NCI-H2227 (cell line): ENCODE data around the gene ZBTB38.
A peak's percentile ranks its signal among the peaks of the same experiment; 100 is the strongest.

Experiments
- DNase-seq: peaks from one replicate; lab custom pipeline; 2025; ENCODE audit not compliant: unreplicated experiment; lab: John Stamatoyannopoulos, UW

ZBTB38 gene

DNA sequence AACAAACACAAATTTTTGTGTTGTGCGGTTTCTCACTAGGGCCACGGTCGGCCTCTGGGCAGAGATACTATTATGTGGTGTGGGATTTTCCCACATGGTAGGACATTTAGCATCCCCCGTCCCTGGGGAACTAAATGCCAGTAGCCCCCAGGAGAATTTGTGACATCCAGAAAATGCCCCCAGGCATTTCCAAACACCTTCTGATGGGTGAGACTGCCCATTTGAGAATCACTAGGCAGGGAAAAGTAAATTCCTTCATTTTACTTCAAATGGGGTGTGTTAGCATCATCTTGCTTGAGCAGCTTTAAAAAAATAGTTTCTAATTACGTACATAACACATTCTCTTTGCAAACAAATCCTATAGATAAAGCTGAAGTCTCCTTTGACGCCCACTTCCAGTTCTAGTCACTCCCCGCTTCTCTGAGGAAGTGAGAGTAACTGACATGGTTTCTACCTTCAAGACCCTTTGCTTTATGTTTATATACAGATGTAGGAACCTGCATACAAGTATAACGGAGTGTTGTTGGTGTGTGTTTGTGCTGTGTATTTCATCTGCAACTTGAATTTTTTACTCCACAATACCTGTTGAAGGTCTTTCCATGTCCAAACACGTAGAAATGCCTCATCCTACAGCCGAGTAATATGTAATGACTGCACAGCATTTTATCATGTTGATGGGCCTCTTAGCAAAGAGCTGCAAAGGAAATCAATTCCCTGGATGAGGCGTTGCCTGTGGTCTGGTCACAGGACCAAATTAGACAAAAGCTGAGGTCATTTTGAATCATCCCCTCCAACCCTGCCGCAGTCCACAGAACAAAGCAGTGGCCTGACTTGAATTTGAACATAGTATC, 31.4 kb upstream of the ZBTB38 start:
- DNase-seq: peak; percentile 62

DNA sequence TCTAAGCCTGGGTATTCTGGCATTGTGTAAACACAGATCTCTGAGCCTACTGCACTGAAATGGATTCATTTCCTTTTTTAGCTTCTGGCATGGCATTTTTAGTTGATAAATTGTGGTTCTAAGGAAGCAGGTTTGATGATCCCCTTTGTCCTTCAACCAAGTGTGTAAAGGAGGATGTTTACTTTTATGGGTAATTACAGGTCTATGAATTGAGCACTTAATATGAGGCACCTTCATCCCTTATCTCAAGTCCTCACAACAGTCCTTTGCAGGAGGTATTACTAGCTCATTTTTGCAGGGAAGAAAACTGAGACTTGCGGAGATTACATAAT, 30.8 kb upstream of the ZBTB38 start:
- DNase-seq: no peak

DNA sequence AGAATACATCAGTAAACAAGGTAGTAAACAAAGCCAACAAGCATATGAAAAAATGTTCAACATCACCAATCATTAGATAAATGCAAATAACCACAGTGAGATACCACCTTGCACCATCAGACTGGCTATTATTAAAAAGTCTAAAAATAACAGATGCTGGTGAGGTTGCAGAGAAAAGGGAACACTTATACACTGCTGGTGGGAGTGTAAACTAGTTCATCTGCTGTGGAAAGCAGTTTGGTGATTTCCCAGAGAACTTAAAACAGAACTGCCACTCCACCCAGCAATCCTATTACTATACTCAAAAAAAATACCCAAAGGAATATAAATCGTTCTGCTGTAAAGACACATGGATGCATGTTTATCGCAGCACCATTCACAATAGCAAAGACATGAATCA, 30.3 kb upstream of the ZBTB38 start:
- DNase-seq: no peak

DNA sequence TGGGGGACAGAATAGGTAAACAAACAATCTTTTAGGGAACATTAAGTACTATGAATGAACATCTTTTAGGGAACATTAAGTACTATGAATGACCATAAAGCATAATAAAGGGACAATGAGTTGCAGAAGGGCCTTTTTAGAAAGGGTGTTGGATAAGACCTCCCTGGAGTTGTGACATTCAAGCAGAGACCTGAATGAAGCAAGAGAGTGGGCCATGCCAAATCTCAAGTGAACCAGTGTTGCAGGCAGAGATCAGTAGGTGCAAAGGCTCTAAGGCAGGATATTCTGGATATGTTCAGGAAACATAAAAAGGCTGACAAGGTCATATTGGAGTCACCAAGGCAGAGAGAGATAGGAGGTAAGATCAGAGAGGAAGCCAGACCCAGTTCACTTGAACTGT, 29.4 kb upstream of the ZBTB38 start:
- DNase-seq: no peak

DNA sequence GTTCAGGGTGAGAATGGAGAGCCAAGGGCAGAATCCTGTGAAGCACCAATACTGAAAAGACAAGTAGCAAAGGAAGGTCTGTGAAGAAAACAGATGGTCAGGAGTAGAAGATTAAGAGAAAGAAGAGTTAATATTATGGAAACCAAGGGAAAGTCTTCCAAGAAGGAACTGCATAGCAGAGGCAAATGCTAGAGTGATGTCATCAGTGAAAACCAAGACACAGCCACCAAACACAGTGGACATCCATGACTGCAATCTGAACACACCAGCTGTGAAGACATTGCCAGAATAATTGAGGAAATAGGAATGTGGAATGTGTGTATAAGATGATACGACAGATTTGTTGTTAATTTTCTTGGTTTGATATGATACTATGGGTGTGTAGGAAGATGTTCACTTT, 26.8 kb upstream of the ZBTB38 start:
- DNase-seq: no peak

DNA sequence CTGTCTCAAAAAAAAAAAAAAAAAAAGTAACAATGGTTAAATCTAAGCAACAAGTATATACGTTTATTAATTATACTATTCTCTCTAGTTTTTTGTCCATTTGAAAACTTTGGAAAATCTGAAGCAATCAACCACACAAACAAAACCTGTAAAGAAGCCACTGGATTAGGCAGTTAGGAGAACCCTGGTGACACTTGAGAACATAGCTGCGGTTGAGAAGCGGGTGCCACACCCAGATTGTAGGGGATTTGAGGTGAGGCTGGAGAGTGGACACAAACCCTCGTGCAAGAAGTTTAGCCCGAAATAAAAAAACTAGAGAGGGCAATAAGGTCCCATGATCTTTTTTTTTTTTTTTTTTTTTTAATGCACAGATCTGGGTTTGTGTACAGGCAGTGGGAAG, 25.9 kb upstream of the ZBTB38 start:
- no peak for DNase-seq

DNA sequence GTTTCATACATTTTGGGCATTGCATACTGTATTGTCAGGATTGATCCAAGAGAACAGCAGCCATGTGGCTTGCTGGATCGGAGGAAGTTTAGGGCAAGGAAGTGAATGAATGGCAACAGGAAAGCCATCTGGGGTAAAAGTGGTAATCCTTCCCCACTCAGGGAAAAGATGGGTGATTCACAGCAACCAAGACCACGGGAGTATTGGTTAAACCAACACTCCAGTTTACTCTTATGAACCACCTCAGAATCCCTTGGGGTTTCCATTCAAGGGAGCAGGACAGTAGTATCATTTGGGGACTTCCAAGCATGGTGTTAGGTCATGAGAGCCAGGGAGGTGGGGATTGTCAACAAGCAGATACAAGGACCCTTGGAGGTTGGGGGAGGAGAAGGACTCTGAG, 25.2 kb upstream of the ZBTB38 start:
- no peak for DNase-seq

DNA sequence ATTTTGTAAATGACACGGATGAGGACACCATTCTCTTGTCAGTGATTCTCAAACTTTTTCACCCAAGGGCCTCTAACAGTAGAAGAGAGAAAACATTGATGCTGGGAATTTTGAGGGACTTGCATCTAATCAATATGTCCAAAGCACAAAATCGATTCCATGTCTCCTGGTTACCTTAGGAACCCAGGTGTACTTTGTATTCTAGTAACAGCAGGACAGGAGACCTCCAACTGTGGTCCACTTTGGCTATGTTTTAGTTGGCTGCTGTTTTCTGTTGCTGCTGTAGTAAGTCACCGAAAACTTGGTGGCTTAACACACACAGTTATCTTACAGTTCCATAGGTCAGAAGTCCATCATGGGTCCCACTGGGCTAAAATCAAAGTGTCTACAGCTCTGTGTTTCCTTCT, 24.4 kb upstream of the ZBTB38 start:
- no peak for DNase-seq

DNA sequence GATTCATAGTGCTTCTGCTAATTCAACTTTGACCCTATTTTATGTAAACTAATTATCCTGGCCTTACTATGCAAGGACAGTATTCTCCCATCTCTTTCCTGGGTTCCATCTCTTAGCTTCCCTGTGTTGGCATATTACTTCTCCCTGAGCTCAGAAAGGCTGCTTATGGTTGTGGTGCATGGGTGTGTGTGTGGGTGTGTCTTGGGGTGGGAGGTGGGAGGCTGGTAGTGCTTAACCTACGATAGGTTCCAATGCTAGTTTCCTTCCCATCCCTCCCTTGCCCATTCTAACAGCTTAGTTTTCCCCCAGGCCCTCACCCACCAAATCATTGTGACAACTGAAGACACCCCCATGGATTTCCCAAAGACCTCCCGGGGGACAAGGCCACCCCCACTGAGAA, 22.8 kb upstream of the ZBTB38 start:
- no peak for DNase-seq

DNA sequence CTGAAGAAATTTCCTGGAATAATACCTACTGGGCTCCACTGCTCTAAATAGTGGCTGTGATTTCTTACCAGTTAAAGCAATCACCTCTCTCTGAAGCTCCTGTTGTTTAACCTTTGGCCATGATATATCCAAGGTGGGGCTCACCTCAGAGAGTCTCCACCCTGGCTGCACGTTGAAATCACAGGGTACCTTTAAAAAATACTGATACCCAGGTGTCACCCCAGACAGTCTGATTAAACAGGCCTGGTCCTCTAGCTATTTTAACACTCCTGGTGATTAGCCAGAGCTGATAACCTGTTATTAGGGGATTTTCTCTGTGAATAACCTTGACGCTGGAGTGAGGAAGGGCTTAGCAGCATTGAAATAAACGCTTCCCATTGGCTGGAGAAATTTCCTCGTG, 22.3 kb upstream of the ZBTB38 start:
- DNase-seq: peak; percentile 73

DNA sequence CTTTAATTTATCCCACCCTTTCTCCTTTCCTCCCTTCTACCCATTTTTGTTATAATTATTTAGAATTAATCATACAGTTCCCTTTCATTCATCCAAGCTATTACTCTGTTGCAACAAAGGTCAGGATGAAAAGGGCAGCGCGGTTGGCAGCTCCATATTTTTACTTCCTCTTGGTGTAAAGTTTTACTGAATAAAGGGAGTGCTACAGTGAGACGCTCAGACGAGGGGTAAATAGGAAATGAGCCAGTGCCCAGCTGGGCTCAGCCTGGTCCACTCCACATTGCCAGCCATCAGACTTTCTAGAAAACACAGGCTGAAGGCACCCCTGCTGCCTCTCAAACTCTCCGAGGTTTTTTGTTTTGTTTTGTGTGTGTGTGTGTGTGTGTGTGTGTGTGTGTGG, 21.9 kb upstream of the ZBTB38 start:
- DNase-seq: peak; percentile 73

DNA sequence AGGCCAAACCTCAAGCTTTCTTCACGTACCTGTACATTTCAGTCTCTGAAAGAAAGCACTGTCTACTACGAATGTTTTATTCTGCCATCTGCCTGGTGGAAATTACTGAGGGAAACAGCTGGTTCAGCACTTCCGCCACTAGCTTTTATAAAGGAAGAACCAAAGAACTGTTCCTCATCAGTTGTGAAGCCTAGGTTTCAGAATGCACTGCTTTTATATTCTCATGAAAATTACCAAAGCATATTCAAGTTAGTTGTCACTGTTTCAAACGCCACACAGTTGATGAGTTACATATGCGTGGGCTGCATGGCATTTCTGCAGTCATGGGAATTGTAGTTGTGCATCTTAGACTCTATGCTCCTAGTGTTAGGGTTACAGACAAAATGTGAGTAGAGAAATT, 21.5 kb upstream of the ZBTB38 start:
- no peak for DNase-seq

DNA sequence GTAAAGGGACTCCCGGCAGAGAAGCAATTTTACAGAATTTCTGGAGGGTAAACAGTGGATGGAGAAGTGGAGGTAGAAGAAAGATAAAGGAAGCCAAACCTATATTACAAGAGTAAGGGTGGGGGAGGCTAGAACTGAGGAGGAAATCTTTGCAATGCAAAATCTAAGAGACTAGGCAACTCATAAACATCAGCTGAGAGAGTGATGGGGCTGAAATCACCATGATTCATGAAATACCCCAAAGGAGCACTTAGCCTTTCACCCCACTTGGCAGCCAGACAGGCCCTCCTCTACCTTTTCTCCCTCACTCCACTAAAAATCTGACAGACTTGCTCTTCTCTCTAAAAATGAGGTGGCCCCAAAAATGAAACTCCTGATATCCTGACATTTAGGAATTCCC, 19.5 kb upstream of the ZBTB38 start:
- peak; percentile 6 for DNase-seq

DNA sequence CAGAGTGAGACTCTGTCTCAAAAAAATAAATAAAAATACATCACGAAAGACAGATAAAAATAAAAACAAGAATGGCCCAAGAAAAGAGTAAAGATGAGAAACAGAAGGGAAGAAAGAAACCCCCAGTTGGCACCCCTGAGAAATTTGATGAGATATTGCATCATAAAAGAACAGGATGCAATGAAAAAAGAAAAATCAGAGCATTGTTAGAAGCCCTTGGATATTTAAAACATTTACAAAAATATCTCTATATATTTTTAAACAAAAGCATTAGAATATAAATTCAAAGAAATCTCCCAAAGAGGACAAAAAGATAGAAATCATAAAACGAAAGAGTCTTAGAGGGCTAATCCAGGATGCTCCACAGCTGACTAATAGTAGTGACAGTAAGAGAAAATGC, 18.6 kb upstream of the ZBTB38 start:
- DNase-seq: no peak

DNA sequence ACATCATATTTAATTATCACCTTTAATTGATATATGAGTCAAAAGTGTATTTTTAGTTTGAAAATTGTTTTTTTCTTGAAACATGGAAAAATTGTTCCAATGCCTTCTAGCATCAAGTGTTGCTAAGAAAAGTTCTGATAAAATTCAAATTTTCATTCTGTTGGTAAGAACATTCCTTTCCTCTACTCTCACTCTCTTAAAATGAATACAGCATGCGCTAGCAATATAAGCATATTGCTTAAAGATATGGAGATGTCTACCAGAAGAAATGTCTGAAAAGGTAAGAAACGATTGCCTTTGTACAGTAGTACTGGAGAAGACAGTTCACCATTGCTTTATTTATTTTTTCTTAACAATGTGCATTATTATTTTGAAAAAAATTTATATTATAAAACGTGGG, 17.6 kb upstream of the ZBTB38 start:
- no peak for DNase-seq

DNA sequence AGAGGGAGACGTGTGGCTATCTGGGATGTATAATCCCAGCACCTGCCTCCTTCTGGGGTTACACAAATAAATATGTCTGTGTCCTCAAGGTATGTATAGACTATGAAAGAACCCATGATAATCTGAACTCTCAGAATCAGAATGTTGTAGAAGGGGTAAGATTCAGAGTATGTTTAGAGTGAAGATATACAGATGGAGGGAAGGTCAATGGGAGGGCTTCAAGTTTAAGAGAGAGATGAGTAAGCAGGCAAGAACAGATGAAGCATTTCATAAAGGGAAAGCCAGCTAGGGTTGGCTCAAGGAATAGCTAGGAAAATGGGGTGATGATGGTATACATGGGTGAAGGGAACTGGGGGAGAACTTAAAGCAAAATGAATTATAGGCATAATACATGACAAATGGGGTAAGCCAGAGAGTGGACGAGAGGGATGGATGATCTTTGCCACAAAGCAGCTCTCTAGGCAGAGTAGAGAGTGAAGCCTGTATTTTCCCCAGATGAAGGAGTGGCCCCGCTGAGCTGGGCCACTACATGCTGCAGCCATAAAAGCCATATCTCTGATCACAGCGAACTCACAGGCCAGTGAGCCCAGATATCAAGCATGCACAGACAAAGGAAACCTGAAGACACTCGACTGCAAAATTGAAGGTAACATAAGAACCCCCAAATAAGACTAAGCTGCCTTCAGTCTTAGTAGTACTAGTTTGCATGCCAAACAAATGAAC, 15.9 kb upstream of the ZBTB38 start:
- no peak for DNase-seq

DNA sequence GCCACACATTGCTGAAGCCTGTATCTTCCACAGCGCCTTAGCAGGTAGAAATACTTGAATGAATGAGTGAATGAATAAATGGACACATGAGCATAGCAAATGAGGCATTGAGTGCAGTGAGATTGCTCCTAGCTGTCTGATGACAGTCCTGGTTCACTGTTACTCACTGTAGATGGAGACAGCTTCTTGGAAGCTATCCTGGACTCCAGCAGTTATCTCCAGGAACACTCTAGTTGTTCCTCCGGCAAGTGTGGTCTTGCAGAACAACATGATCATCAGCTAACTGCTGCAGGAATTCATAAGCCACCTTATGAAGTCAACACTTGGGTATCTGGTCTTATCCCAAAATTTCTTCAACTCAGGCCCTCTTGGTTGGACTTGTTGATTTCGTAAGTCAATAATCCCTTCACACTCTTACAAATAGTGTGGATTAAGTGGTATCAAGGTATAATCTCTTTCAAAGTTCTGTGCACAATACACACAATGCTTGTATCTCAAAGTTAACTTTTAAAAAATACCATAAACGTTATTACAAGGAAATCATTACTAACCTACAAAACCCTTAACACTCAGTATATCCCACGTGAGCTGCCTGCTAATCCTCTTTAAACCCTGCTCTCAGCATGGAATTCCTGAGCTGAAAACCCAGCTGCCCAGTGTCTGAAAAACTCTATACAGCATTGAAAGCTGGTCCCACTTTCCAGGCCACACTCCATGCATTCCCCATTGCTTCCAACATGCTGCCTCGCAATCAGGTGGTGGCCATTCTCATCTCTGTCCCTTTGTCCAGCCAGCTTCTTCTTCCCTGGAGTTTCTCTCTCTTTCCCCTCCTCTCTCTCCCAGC, 14.4 kb upstream of the ZBTB38 start:
- no peak for DNase-seq

DNA sequence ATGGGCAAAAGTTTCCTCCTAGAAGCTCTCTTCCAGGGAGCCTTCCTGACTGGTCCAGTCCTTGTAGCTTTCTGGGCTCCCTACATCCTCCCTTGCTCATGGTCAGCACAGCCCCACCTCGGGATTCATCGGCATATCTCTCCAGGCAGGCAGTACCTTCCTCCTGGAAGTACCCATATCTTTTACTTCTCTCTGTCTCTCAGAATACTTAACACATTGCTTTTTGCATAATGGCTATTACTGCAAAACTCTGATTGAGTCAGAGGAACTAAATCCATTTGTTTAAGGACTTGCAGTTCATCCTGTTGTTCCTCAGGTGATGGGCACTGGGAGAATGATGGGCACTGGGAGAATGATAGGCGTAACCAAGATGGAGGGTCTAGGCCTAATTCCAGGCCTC, 13.8 kb upstream of the ZBTB38 start:
- DNase-seq: no peak

DNA sequence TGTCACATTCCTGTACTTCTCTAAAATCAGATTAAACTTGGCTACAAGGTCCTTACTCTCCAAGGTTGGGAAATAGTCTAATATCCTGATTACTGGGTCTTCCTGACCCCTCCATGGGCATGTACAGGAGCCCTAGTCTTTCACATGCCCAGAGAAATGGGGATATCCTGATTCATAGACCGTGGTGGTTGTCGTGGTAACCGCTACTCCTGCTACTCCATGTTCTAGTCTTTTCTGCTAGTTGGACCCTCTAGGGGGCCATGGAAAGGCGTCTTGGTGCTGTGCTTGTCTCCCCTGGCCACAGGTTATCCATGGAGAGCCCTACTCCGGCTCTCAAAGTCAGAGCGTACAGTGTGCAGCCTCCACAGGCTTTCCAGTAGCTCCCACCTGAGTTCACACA, 13.1 kb upstream of the ZBTB38 start:
- DNase-seq: no peak

DNA sequence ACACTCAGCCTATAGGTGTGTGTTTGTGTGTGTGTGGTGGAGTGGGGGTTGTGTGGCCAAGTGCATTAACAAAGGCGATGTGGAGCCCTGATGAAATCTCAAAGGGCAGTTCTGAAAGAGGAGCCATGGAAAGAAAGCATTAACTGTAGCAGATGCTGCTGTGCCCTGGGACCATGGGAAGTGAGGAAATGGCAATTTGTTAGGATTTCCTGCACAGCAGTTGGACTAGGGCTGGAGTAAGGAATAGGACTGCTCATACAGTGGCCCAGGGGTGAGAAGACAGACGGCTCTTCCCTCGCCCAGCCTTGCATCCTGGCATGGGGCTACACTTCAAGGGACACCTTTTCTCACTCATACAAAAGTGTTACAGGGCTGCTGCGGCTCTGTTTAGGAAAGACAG, 12.3 kb upstream of the ZBTB38 start:
- DNase-seq: no peak

DNA sequence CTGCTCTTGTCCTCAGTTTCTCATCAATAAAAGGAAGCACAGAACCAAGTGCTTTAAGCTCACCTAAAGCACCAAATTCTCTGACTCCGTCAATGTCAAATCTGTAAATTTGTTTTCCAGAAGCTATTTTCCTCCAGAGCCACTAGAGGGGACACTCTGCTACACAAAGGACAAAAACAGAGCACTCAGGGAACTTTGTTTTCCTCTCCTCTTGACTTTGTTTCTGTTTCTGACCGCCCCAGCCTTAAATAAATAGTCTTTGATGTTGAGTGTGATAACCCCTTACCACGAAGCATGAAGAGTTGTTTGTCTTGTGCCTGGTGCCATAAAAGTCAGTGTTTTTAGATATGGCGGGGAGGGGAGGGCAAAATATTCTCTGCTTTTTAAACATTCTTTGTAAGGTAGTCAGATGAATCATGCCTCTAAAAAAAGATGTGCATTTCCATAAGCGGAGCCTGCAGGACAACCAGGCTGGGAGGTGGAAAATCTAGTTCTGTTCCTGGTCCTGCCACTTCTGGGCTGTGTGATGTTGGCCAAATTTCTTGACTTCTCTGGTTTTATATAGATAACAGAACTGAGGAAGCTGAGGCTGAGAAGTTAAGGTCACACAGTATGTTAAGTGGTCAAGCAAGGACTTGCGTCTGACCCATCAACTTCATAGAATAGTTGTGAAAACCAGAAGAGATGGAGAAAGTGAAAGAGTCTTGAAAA, 7.3 kb upstream of the ZBTB38 start:
- DNase-seq: peak; percentile 26
